GM18526 (cell line): ENCODE results near the gene STXBP2.

Experiments
- POLR2A ChIP-seq: IDR thresholded peaks from 3 replicates; pipeline ENCODE4 v1.6.1; 2011; ENCODE audit not compliant: insufficient read length; ENCODE audit errors: extremely low read depth

STXBP2 gene

GRCh38 chr19:7622933-7623685 lies 13.8 kb upstream of the STXBP2 start:
- TF ChIP-seq POLR2A, result no peak

GRCh38 chr19:7623725-7624603 lies 12.9 kb upstream of the STXBP2 start:
- no peak for TF ChIP-seq POLR2A

- TF ChIP-seq POLR2A, result no peak
Observed at GRCh38 chr19:7624810-7625209, 12.1 kb upstream of the STXBP2 start.

- TF ChIP-seq POLR2A, result no peak
Observed at GRCh38 chr19:7625763-7626372, 11.0 kb upstream of the STXBP2 start.

- no peak for TF ChIP-seq POLR2A
Observed at GRCh38 chr19:7627166-7627565, 9.7 kb upstream of the STXBP2 start.

GRCh38 chr19:7628589-7629311 lies 8.2 kb upstream of the STXBP2 start:
- TF ChIP-seq POLR2A, result no peak

GRCh38 chr19:7629347-7630054 lies 7.4 kb upstream of the STXBP2 start, which contains the start of the genes PET100 and XAB2:
TSS of gene PET100 (plus strand) at chr19:7629793. CDS start at chr19:7629834, 41 bp downstream.
TSS of gene XAB2 (minus strand) at chr19:7629545. CDS start at chr19:7629527, 18 bp downstream.
- peak; percentile 58 for TF ChIP-seq POLR2A

- TF ChIP-seq POLR2A, result no peak
Observed at GRCh38 chr19:7631577-7631976, 5.3 kb upstream of the STXBP2 start.

- no peak for TF ChIP-seq POLR2A
Observed at GRCh38 chr19:7632340-7633203, 4.3 kb upstream of the STXBP2 start.

- no peak for TF ChIP-seq POLR2A
Observed at GRCh38 chr19:7633698-7634097, 3.2 kb upstream of the STXBP2 start, which contains the start of gene PCP2. TSS of gene PCP2 (minus strand) at chr19:7633719. CDS start at chr19:7633457, 262 bp downstream.

GRCh38 chr19:7635670-7636069 lies 1.2 kb upstream of the STXBP2 start:
- no peak for TF ChIP-seq POLR2A

- TF ChIP-seq POLR2A, result no peak
Observed at GRCh38 chr19:7636317-7636690, 606 bp upstream of the STXBP2 start.
